Dermis blood vessel endothelial cell (primary cell): ENCODE measurements around the gene MRPS10. TPM values are rescaled to one million over a fixed set of nuclear protein-coding genes. Genes with fewer than 3 reads are reported as not detected.
"Not testable (repeated sequence)": the region's sequence is repeated elsewhere in the genome, so short reads cannot be mapped to it uniquely, and the experiment has no call there.

Source experiments
- DNase-seq: peaks from one replicate; pipeline ENCODE4 v3.0.0; 2010
- total RNA-seq: library from RNA; depleted of rRNA; stranded (reverse); fragments of >200 nt; gene quantifications from 2 replicates; pipeline ENCODE4 v1.2.3, GENCODE V29; 2014

MRPS10 gene
- total RNA-seq, 1 donor from 2014 or later = 34.0 TPM

- no peak for DNase-seq
Measured at GRCh38 chr6:42204768-42205282, 12.8 kb downstream of the MRPS10 start.

- DNase-seq = no peak
Measured at GRCh38 chr6:42203183-42203582, 14.5 kb downstream of the MRPS10 start.

DNA sequence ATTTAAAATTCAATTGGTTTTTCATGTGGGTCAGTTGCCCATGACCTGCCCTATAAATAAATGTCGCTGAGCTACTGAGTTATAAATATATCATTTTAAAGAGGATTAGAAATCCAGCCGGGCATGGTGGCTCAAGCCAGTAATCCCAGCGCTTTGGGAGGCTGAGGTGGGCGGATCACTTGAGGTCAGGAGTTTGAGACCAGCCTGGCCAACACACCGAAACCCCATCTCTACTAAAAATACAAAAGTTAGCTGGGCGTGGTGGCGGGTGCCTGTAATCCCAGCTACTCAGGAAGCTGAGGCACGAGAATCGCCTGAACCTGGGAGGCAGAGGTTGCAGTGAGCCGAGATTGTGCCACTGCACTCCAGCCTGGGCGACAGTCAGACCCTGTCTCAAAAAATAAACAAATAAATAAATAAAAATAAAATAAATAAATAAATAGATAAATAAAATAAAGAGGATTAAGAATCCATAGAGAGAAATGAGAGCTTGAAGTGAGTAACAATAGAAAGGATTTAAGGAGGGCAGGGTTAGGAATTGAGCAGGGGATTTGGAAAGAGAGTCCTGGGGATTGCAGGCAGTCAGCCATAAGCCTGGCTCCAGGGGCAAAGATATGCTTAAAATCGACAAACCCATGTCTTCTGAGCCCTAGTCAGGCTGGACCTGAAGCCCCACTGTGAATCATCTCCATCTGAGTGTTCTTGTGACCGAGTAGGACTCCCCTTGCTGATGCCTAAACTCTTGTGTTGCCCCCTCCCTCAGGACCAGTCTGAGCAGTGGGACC is 15.3 kb downstream of the MRPS10 start:
- DNase-seq = not testable (repeated sequence)

- DNase-seq = no peak
Measured at GRCh38 chr6:42201382-42201781, 16.3 kb downstream of the MRPS10 start.

- no peak for DNase-seq
Measured at GRCh38 chr6:42200035-42200434, 17.6 kb downstream of the MRPS10 start.

GRCh38 chr6:42199106-42199981 is 18.3 kb downstream of the MRPS10 start:
- no peak for DNase-seq

GRCh38 chr6:42197555-42198362 is 19.9 kb downstream of the MRPS10 start:
- peak; percentile 62 for DNase-seq

DNA sequence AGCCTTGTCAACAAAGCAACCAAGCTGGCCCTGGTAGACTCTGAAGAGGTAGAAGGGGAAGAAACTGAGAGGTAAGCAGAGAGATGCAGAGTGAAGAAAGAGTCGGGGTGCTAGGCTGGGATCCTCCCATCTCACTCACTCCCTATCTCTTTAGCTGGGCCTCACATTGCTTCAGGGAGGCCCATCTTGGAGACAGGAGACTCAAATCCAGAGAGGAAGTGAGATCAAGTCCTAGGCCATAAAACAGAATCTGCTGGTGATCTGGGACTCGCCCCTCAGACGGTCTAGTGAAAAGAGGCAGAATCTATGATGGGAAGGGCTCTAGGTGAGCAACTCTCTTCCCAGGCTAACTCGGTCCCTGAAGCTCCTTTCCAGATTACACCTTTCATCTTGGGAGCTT is 22.2 kb downstream of the MRPS10 start:
- no peak for DNase-seq

- DNase-seq = no peak
Measured at GRCh38 chr6:42194056-42194455, 23.6 kb downstream of the MRPS10 start.

- no peak for DNase-seq
Measured at GRCh38 chr6:42193491-42193894, 24.2 kb downstream of the MRPS10 start.

GRCh38 chr6:42192385-42192784 is 25.3 kb downstream of the MRPS10 start:
- DNase-seq = not testable (repeated sequence)

DNA sequence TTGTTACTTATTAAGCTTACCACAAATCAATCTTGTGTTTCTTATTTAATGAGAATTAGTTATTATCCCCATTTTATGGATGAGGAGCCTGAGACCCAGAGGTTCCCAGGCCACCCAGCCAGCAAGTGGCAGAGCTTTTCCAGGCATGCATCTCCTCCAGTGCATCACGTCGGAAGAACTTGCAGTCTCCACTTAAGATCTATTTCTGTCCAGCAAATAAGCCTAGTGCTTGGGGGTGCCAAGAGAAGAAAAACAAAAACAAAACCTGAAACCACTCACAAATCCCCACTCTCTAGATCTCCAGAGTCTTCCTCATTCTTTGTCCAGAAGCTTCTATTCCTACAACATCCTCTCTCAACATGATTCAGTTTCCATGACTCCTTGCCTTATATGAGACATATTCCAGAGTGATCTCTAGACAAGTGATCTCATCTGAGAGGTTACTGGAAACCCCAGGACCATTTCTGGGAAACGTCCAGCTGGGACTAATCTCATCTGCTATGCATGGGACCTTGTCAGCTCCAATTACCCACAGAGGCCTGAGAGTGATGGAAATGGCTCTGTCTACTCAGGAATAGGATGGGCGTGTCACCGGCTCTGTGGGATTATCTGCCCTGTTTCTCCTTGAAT is 27.0 kb downstream of the MRPS10 start:
- no peak for DNase-seq

- no peak for DNase-seq
Measured at GRCh38 chr6:42188406-42188805, 29.3 kb downstream of the MRPS10 start.

- DNase-seq = no peak
Measured at GRCh38 chr6:42185597-42185996, 32.1 kb downstream of the MRPS10 start.

DNA sequence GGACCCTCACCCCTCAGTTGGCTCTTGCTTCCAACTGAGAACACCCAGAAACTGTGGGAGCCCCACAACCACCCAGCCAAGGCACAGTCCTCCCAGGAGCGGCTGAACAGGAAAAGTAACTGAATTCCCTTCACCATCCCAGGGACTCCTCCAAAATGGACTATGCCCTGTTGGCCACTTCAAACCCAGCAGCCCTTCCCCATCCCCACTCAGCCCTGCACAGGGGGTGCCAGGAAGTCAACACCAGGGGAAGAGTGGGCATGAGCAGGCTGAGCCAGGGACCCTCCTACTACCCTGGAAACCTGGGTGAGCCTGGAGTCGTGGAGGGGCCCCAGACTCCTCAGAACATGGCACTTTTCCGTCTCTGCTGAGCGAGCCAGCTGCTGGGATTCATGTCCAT is 33.2 kb downstream of the MRPS10 start:
- DNase-seq = no peak

DNA sequence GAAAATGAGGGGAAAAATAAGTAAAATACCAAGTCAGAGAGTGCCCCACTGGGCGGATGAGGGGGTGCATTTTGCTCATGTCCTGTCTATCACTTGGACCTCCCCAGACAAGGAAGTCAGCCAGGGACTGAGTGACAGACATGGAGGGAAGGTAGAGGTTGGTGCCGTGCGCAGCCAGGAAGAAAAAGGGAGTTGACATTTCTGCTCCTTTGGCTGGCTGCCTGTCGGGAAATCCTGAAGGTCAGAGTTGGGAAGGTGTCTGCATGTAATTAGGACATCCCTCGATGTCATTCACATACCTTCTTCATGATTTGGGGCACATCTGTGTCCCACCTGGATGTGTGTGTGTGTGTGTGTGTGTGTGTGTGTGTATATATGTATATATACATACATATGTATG is 35.6 kb downstream of the MRPS10 start:
- no peak for DNase-seq

- no peak for DNase-seq
Measured at GRCh38 chr6:42179945-42180313, 37.7 kb downstream of the MRPS10 start.

- DNase-seq = no peak
Measured at GRCh38 chr6:42179261-42179944, 38.3 kb downstream of the MRPS10 start.

DNA sequence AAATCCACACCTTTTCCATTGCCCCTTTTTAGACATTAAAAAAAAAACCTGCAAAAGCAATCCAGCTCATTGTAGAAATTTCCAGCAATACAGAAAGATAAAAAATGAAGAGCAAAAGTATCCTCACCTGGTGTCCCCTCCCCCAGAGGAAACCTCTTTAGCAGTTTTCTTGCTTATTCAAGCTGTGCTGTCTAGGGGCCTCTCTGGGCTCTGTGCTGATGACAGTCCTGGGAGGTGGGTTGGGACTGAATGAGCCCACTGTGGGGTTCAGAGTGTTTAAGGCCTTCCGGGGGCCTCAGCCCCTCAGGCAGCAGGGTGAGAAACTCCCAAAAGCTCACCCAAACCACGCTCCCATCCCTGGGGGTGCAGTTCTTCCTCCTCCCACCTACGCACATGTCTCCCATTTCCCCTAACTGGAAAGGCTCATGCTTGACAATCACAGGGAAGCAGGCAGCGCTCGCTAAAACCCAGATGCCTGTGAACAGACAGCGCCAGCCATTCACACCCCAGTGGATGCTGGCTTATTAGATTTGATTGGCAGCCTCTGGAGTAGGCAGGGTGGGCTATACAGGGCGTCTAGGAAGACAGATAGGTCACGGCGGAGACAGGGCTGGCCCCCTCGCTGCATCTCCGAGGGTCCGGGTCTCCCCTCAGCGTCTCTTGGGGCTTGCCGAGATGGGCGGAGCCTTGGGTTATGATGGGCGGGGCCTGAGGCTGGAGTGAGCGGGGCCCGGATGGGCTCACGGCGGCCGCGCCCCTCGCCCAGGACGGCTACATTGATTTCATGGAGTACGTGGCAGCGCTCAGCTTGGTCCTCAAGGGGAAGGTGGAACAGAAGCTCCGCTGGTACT is 39.9 kb downstream of the MRPS10 start:
- DNase-seq = no peak

- DNase-seq = no peak
Measured at GRCh38 chr6:42176981-42177380, 40.7 kb downstream of the MRPS10 start.

- DNase-seq = peak; percentile 23
Measured at GRCh38 chr6:42175860-42176259, 41.8 kb downstream of the MRPS10 start.
